Measurements from ENCODE around the gene CIART. TPM values are rescaled to one million over a fixed set of nuclear protein-coding genes. Genes with fewer than 3 reads are reported as not detected.
"Not testable (repeated sequence)": the region's sequence is repeated elsewhere in the genome, so short reads cannot be mapped to it uniquely, and the experiment has no call there.

Gene CIART
- total RNA-seq, 4 donors from 2014 or later, result 0.75 to 5.5 (median 2.2) TPM

DNA sequence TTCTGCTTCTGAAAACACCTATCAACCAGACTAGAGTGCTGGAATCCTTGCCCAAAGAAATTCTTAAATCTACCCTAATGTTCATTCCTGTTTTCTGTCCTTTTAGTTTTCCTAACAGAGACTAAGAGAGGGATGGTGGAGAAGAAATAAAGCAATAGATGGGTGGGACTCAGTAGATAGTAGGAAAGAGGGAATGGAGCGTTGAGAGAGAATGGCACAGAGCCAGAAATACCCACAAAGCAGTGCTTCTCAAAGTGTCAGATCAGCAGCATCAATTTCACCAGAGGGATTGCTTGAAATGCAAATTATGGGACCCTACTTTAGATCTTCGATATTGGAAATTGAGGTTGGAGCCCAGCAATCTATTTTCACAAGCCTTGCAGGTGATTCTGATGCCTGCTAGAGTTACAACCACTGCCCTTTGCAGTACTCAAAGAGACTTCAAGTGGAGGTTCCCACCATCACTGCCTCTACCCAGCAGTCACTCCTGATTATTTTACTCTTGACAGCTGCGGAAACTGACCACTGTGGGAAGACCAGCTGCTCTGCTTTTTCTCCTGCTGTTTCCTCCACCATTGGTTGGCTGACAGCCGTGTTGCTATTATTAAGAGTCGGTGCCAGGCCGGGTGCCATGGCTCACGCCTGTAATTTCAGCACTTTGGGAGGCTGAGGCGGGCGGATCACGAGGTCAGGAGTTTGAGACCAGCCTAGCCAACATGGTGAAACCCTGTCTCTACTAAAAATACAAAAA lies 27.6 kb downstream of the CIART start:
- DNase-seq (ENCODE audit: low spot score) (no peak), ATAC-seq (ENCODE audit: low FRiP score) (no peak)
- TF ChIP-seq, protein P1, sequence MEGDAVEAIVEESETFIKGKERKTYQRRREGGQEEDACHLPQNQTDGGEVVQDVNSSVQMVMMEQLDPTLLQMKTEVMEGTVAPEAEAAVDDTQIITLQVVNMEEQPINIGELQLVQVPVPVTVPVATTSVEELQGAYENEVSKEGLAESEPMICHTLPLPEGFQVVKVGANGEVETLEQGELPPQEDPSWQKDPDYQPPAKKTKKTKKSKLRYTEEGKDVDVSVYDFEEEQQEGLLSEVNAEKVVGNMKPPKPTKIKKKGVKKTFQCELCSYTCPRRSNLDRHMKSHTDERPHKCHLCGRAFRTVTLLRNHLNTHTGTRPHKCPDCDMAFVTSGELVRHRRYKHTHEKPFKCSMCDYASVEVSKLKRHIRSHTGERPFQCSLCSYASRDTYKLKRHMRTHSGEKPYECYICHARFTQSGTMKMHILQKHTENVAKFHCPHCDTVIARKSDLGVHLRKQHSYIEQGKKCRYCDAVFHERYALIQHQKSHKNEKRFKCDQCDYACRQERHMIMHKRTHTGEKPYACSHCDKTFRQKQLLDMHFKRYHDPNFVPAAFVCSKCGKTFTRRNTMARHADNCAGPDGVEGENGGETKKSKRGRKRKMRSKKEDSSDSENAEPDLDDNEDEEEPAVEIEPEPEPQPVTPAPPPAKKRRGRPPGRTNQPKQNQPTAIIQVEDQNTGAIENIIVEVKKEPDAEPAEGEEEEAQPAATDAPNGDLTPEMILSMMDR (IDR thresholded peaks at IDR 0.05), result no peak

DNA sequence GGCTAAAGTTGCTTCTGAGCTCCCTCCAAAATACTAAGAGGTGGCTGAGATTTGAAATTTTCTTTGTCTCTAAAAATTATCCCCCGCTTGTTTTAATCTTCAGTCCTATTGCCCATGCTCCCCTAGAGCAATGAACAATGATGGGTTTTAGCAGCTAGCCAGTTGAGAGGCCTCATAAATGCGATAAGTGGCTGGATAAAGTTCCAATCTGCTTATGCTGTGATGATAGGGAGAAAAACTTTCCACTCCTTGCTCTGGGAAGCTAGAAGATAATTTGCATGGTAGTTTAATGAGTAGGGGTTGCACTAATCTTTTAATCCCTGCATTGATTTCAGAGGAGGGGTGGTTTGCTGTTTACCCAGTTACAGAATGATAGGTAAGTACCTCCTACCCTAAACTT lies 29.4 kb downstream of the CIART start:
- ATAC-seq (ENCODE audit: low FRiP score), result no peak
- TF ChIP-seq, protein P1 (IDR thresholded peaks at IDR 0.05), result no peak

DNA sequence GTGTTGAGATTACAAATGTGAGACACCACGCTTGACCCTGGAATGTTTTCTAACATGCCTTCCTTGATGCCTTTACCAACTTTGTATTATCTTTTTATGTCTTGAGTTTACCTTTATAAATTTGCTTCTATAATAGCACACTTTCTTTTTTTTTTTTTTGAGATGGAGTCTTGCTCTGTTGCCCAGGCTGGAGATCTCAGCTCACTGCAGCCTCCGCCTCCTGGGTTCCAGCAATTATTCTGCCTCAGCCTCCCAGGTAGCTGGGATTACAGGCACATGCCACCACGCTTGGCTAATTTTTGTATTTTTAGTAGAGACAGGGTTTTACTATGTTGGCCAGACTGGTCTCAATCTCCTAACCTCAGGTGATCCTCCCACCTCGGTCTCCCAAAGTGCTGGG lies 32.3 kb downstream of the CIART start:
- ATAC-seq (ENCODE audit: low FRiP score); DNase-seq (ENCODE audit: low spot score): not testable (repeated sequence)

More for the DNA sequence above, 29.4 kb downstream of the CIART start:
- no peak for DNase-seq (ENCODE audit: low spot score)

DNA sequence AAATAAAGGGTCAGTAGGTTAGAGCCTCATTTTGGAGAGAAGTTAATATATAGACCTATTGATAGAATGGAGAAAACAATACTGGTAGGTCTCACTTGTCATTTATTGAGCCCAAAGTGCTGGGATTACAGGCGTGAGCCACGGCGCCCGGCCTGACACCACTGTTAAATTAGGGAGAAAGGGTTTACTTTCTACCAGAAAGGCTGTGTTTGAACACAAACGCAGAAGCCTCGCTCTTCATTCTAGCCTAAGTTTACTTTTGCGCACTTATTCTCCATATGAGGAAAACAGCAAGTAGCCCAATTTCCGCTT lies 38.3 kb downstream of the CIART start:
- DNase-seq (ENCODE audit: low spot score) (no peak), ATAC-seq (ENCODE audit: low FRiP score) (no peak)
- TF ChIP-seq, protein P1 (IDR thresholded peaks at IDR 0.05), result no peak

DNA sequence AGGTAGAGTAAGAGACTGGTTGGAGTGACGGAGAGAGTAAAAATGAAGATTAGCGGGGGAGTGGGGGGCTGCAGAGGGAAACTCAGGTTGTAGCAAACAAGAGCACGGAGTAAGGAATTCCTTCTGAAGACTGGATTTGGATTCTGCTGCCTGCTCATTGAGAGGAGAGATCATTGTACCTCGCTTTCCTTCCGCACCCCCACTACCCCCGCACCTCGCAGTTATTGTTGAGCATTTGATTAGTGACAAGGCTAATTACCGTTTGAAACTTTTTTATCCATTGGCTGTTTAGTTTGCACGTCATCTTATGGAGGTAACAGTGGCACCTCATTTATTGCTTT lies 39.4 kb downstream of the CIART start:
- TF ChIP-seq, protein P1 (IDR thresholded peaks at IDR 0.05), result no peak
- ATAC-seq (ENCODE audit: low FRiP score), result no peak
- no peak for DNase-seq (ENCODE audit: low spot score)

DNA sequence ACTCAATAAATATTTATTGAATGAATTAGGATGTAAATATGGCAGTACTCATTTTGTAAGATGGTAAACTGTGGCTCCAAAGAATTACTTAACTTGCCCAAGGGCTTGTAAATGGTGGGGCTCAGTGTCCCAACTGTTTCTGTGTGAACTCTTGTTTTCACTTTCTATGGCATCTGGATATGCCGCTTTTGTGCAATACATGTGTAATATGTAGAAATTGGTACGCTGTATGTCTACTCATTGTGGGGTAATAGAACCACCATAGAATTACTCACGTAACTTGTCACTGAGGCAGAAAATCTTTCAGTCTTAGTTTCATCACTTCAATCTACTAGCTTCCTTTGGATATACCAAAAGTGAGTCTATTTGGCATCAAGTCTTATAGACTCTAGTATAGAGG lies 40.0 kb downstream of the CIART start:
- TF ChIP-seq, protein P1 (IDR thresholded peaks at IDR 0.05), result no peak
- DNase-seq (ENCODE audit: low spot score), result no peak
- no peak for ATAC-seq (ENCODE audit: low FRiP score)

DNA sequence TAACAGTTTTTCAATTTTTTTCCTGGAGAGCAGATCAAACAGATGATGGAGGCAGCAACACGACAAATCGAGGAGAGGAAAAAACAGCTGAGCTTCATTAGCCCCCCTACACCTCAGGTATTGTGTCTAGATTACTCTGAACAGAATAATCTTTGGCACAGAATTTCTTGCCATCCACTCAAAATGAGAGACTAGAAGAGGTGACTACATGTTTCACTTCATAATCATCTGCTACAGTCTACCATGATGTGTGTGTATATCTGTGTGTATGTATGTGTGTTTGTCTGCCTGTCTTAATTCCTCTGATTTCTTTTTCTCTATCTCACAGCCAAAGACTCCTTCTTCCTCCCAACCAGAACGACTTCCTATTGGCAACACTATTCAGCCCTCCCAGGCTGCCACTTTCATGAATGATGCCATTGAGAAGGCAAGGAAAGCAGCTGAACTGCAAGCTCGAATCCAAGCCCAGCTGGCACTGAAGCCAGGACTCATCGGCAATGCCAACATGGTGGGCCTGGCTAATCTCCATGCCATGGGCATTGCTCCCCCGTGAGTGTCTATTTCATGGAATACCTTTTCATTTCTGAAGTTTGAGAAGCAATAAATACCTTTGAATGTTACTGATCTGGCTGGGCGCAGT lies 50.4 kb downstream of the CIART start:
- no peak for ATAC-seq (ENCODE audit: low FRiP score)
- TF ChIP-seq, protein P1 (IDR thresholded peaks at IDR 0.05), result no peak
- no peak for DNase-seq (ENCODE audit: low spot score)

Small RNAs within 50 kb of the gene (small RNA-seq; reads per million reads assigned to genes)
- gene RNU2-17P, result not detected

Other genes with a start within 250 kb of the CIART start
- 10 to 100 TPM; 18.0 to 42.1 (median 31.1) TPM for gene VPS45, start 214.8 kb upstream of the CIART start, total RNA-seq
- gene PLEKHO1, start 132.6 kb upstream of the CIART start, total RNA-seq, result 10 to 100 TPM; 16.5 to 68.6 (median 32.8) TPM
- gene ANP32E, start 46.4 kb upstream of the CIART start, total RNA-seq, result 10 to 100 TPM in 3 of 4 donors, 1 to 10 TPM in 1; 8.7 to 20.2 (median 13.8) TPM
- not detected for gene CA14, start 24.8 kb upstream of the CIART start, total RNA-seq
- 100 to 1,000 TPM in 1 of 4 donors, 10 to 100 TPM in 3; 90.1 to 101 (median 95.2) TPM for gene APH1A, start 13.5 kb upstream of the CIART start, total RNA-seq
- 10 to 100 TPM in 2 of 4 donors, 1 to 10 TPM in 2; 5.8 to 12.0 (median 10.1) TPM for gene C1orf54, start 9.8 kb upstream of the CIART start, total RNA-seq
- gene MRPS21, start 11.3 kb downstream of the CIART start, total RNA-seq, result 10 to 100 TPM; 35.7 to 45.3 (median 36.6) TPM
- 10 to 100 TPM; 23.3 to 68.6 (median 48.5) TPM for gene PRPF3, start 39.0 kb downstream of the CIART start, total RNA-seq
- gene RPRD2, start 81.6 kb downstream of the CIART start, total RNA-seq, result 10 to 100 TPM; 14.5 to 19.9 (median 16.3) TPM
- gene TARS2, start 204.9 kb downstream of the CIART start, total RNA-seq, result 10 to 100 TPM in 2 of 4 donors, 1 to 10 TPM in 2; 7.0 to 10.9 (median 10.0) TPM
- gene ECM1, start 225.6 kb downstream of the CIART start, total RNA-seq, result 10 to 100 TPM; 10.8 to 24.8 (median 18.5) TPM
- not detected for gene FALEC, start 233.2 kb downstream of the CIART start, total RNA-seq

All from omental fat pad (tissue), 4 donors.